ENCODE data around the gene MAST4.
"Not testable (repeated sequence)": the region's sequence is repeated elsewhere in the genome, so short reads cannot be mapped to it uniquely, and the experiment has no call there.

Gene MAST4

DNA sequence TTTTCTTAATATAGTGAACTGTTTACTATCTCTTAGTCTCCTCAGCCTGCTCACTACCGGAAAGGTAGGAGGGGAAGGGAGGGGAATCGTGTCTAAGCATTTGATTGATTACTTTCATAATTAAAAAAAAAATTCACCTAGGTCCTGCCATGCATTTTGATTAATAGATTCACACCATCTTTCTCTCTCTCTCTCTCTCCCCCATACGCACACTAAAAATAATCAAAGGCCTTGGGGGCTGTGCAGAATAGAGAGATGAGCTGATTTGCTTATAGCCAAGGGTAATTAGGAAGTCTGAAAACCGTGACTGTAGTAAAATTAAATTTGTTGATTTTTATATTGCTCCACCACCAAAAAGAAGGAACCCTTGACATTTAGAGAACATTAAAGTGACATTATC lies 550.8 kb downstream of the MAST4 start:
- DNase-seq: no peak

DNA sequence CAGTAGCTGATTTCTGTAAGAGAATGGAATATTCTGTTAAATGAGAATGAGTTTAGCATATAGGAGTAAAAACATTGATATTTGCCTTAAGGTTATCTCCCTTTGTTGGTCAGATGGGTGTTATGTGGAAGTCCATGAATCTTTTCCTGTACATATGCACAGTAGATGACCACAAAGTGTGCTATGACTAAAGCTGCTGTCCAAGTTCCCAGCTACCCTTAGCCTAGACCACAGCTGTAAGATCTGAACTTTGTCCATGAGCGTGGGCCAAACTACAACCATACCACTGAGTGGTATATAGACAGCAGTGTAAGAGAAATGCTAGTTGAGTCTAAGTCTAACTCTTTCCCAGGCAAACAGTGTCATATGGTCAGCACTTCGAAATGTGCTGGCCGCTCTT lies 551.6 kb downstream of the MAST4 start:
- DNase-seq: no peak

- DNase-seq: no peak
Measured at GRCh38 chr5:67149057-67149950, 553.1 kb downstream of the MAST4 start.

- no peak for DNase-seq
Measured at GRCh38 chr5:67149951-67150523, 553.8 kb downstream of the MAST4 start.

DNA sequence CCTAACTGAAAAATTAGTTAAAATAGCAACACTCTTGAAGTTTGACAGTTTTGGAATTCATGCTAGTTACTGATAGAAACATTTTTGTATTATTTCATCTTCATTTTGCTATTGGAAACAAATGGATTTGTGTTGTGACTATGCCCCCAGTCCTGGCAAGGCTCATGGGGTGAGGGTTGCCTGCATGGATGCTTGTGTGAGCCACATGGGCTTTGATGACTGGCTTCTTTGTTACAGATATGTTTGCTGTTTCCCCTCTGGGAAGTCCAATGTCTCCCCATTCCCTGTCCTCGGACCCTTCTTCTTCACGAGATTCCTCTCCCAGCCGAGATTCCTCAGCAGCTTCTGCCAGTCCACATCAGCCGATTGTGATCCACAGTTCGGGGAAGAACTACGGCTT lies 556.2 kb downstream of the MAST4 start:
- no peak for DNase-seq

DNA sequence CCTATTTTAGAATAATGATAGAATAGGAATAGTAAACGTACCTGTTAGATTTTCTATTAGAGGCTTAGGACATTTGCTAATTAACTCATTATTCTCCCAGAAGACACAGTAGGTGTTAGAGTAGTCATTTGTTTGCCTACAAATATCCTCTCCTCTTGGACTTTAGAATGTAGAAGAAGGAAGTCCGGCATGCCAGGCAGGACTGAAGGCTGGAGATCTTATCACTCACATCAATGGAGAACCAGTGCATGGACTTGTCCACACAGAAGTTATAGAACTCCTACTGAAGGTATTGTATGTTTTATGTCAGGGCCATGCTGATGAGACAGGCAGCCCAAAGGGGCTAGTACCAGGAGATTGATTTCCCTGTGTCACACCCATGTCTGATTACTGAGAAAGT lies 557.1 kb downstream of the MAST4 start:
- DNase-seq: no peak

DNA sequence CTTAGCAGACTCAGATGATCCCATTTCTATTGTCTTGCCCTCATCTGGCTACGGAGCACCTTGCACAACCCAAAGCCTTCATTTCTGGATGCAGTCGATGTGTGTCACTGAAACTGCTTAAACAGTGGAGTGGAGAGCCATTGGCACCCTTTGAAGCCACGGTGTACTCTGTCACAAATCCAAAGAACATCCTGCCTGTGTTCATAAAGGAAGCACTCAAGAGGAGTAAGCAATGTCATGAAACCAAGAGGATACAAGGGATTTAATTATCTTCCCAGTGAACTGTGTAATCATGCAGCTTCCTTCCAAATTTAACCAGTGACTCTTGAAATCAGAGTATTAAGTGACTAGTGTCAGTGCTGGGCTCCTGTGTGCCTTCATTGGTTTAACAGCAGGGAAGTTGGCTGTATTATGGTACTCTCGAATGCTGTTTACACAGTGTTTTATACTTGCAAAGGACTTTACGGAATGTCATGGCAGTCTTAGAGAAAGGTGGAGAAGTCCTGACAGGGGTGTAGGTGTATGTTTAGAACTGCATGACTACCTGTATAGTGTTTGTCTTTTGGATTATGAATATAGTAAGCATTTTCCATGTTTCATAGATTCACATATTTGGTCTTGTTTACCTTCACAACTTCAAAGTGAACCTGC lies 558.5 kb downstream of the MAST4 start:
- no peak for DNase-seq

GRCh38 chr5:67156976-67157583 lies 560.9 kb downstream of the MAST4 start:
- DNase-seq: no peak

DNA sequence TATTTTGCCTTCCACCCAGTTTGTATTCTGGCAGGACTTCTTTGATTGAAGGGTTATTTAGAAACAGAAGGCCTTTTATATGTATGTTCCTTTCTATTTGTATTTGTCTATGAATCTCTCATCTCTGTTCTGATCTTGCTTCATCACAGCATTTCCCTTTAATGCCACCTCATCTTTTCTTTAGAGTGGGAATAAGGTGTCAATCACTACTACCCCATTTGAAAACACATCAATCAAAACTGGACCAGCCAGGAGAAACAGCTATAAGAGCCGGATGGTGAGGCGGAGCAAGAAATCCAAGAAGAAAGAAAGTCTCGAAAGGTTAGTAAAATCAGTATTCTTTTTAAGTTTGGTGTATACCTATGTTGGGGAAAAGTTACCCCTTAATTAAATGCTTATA lies 564.1 kb downstream of the MAST4 start:
- no peak for DNase-seq

DNA sequence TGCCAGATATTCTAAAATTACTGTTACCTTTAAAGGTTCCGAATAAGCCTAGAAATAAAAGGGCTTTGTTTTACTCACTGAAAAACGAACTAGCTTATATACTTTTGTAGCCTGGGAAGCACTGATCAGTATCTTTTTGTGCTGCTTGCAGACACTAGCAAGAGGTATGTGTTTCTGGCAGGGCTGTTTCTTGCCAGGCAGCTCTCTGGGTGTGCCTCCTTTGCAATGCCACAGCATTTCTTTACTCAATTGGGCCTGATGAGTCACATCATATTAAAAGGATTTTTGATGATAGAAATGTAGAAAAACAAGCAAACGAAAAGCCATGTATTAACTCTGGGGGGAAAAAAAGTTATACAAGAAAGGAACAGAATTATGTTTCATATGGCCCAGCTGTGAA lies 564.8 kb downstream of the MAST4 start:
- no peak for DNase-seq

DNA sequence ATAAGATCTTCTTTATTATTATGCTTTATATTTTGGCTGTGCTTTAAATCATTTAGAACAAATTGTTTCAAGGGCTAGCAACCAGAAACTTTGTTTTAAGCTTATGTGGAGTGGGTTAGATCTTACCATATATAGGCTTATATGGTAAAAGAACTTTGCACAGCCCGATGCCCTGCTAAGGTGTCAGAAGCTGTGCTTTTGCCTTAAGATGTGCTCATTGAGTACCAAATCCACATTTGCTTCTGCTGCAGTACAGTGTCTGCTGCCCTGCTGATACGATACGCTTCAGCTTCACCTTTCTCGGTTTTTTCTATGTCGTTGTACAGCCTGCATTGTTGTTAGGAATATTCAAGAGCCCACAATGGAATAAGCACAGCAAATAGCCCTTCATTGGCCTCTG lies 565.6 kb downstream of the MAST4 start:
- DNase-seq: no peak

DNA sequence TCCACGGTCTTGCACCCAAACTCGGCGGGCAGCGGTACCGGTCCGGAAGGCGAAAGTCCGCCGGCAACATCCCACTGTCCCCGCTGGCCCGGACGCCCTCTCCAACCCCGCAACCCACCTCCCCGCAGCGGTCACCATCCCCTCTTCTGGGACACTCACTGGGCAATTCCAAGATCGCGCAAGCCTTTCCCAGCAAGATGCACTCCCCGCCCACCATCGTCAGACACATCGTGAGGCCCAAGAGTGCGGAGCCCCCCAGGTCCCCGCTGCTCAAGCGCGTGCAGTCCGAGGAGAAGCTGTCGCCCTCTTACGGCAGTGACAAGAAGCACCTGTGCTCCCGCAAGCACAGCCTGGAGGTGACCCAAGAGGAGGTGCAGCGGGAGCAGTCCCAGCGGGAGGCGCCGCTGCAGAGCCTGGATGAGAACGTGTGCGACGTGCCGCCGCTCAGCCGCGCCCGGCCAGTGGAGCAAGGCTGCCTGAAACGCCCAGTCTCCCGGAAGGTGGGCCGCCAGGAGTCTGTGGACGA lies 567.1 kb downstream of the MAST4 start:
- no peak for DNase-seq

DNA sequence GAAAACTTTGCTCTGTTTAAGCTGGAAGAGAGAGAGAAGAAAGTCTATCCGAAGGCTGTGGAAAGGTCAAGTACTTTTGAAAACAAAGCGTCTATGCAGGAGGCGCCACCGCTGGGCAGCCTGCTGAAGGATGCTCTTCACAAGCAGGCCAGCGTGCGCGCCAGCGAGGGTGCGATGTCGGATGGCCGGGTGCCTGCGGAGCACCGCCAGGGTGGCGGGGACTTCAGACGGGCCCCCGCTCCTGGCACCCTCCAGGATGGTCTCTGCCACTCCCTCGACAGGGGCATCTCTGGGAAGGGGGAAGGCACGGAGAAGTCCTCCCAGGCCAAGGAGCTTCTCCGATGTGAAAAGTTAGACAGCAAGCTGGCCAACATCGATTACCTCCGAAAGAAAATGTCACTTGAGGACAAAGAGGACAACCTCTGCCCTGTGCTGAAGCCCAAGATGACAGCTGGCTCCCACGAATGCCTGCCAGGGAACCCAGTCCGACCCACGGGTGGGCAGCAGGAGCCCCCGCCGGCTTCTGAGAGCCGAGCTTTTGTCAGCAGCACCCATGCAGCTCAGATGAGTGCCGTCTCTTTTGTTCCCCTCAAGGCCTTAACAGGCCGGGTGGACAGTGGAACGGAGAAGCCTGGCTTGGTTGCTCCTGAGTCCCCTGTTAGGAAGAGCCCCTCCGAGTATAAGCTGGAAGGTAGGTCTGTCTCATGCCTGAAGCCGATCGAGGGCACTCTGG lies 567.8 kb downstream of the MAST4 start:
- no peak for DNase-seq

- no peak for DNase-seq
Measured at GRCh38 chr5:67164856-67165525, 568.8 kb downstream of the MAST4 start.

GRCh38 chr5:67165526-67166459 lies 569.6 kb downstream of the MAST4 start:
- DNase-seq: no peak

GRCh38 chr5:67166460-67167285 lies 570.5 kb downstream of the MAST4 start:
- DNase-seq: no peak

- no peak for DNase-seq
Measured at GRCh38 chr5:67168069-67168468, 571.9 kb downstream of the MAST4 start.

DNA sequence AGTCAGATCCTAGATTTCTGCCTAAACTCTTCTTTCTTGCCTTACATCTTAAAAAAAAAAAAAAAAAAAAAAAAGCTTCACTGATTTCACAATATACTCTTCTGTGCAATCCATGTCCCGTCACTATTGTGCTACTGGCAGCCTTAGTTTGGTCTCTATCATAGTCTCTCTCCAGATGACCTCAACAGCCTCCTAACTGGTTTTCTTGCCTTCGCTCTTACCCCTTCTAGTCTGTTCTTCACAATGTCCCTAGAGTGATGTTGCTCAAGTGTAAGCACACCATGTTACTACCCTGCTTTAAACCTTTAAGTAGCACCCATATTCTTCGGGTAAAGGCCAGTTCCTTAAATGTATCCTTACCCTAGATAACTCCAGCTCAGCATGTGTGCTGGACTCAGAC lies 574.6 kb downstream of the MAST4 start:
- no peak for DNase-seq

DNA sequence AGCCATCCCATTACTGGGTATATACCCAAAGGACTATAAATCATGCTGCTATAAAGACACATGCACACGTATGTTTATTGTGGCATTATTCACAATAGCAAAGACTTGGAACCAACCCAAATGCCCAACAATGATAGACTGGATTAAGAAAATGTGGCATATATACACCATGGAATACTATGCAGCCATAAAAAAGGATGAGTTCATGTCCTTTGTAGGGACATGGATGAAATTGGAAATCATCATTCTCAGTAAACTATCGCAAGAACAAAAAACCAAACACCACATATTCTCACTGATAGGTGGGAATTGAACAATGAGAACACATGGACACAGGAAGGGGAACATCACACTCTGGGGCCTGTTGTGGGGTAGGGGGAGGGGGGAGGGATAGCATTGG lies 577.2 kb downstream of the MAST4 start:
- DNase-seq: not testable (repeated sequence)

DNA sequence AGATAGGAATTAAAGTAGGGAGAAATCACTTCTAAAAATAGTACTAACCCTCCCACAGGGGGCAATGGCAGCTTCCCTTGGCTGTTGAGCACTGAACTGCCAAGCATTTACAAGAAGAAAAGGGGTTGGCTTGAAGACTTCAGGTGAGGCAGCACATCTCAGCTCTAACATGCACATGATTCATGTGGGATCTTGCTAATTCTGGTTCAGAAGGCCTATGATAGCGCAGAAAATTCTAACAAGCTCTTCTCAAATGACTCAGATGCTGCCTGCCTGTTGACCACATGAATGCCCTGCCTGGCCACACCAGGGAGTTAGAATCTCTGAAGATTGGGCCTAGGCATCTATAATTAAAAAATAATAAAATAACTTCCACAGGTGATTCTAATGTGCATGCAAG lies 577.8 kb downstream of the MAST4 start:
- DNase-seq: no peak

Measured in cortex of kidney (tissue), 1 donor.